GM12892 (cell line): ENCODE data around the gene MSGN1.

Experiments used
- POLR2A ChIP-seq: IDR thresholded peaks from 2 replicates; pipeline ENCODE4 v1.6.1; 2011; ENCODE audit warnings: low read depth, low read length, control low read depth
- TAF1 ChIP-seq: IDR thresholded peaks from 2 replicates; pipeline ENCODE4 v1.6.1; 2011; ENCODE audit warnings: low read depth, mild to moderate bottlenecking, control low read depth, low read length, borderline replicate concordance

DNA sequence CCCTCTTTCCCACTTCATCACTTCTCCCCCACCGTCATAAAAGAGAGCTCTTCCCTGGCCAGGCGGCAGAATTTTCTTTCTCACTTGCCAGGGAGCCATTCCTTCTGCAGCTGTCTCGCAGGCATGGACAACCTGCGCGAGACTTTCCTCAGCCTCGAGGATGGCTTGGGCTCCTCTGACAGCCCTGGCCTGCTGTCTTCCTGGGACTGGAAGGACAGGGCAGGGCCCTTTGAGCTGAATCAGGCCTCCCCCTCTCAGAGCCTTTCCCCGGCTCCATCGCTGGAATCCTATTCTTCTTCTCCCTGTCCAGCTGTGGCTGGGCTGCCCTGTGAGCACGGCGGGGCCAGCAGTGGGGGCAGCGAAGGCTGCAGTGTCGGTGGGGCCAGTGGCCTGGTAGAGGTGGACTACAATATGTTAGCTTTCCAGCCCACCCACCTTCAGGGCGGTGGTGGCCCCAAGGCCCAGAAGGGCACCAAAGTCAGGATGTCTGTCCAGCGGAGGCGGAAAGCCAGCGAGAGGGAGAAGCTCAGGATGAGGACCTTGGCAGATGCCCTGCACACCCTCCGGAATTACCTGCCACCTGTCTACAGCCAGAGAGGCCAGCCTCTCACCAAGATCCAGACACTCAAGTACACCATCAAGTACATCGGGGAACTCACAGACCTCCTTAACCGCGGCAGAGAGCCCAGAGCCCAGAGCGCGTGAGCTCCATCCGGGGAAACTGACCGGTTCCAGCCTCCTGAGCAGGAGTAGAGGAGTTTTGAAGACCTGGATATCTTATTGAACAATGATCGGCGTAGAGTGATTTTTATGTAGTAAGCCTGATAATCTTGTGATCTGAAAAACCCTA, at the start of gene MSGN1:
- TF ChIP-seq TAF1 (no peak), POLR2A (no peak)
